Tongue (tissue), 2 donors: Measurements from ENCODE around the gene BDP1. TPM values are rescaled to one million over a fixed set of nuclear protein-coding genes. Genes with fewer than 3 reads are reported as not detected.
"Not testable (repeated sequence)": the region's sequence is repeated elsewhere in the genome, so short reads cannot be mapped to it uniquely, and the experiment has no call there.

ENCODE experiments used
- DNase-seq: peaks from one replicate; pipeline ENCODE4 v3.0.0-alpha.2; 2015
- total RNA-seq: library from RNA; depleted of rRNA; stranded (reverse); fragments of >200 nt; gene quantifications from one replicate; pipeline ENCODE4 v1.2.3, GENCODE V29; 2014

Gene BDP1, protein sequence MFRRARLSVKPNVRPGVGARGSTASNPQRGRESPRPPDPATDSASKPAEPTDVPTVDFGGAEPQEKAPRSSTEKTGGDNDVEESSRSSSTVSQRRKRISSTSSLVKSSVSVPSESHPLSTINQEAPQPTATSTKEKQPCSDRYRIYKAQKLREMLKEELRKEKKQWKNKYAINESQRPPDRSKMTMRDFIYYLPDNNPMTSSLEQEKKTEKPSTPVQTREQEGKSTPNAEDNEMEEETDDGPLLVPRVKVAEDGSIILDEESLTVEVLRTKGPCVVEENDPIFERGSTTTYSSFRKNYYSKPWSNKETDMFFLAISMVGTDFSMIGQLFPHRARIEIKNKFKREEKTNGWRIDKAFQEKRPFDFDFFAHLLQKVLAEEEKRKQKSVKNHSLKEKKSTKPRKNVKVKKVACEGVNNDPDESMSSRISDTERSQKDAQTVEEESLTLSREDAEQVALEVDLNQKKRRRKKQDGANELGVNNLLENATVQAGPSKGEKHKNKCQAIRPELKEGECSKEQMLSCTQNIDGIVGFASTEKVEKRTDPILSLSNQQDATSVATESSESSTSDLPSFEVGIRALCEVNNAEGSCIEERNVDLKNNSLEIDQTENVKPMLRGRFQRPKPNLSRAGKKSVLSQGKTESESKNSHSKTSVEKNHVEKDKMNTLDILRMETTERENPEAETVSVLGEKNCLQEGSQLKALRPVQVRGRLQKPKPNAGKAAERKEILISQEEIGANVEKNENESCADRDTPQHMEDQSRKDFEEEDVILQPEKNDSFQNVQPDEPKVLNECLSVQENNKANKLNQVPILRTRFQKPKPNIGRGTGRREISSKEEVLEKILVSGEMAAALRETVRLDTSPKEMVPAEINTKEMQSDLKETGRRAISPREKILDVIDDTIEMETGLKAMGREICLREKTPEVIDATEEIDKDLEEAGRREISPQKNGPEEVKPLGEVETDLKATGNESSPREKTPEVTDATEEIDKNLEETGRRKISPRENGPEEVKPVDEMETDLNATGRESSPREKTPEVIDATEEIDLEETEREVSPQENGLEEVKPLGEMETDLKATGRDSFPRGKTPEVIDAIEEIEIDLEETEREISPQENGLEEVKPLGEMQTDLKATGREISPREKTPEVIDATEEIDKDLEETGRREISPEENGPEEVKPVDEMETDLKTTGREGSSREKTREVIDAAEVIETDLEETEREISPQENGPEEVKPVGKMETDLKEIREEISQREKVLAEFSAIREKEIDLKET (N-terminal part only)
- total RNA-seq, result 49.5 TPM

- peak; percentile 99 for DNase-seq
Observed at GRCh38 chr5:71455427-71456361, at the start of gene BDP1. TSS of gene BDP1 (plus strand) at chr5:71455651. CDS start at chr5:71455878, 227 bp downstream.

- not testable (repeated sequence) for DNase-seq
Observed at GRCh38 chr5:71410088-71410487, 45.4 kb upstream of the BDP1 start.

DNA sequence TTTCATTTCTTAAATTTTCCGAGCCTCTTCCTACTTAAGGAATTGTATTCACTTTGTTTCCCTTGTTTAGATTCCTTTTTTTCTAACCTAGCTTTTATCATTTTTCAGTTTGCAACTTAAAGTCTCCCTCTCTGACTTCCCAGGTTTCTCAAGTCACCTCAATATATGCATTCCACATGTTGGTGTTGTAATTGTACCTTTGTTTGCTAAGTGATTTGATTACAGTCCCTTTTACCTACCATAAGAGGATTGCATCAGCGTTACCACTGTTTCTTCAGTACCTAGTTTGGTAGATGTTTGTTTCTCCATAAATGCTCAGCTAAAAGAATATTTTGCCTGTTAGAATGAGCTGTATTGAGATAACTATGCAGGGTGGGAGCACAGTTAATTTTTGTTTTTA lies 39.8 kb upstream of the BDP1 start:
- DNase-seq, result not testable (repeated sequence)

GRCh38 chr5:71418026-71418425 lies 37.4 kb upstream of the BDP1 start:
- not testable (repeated sequence) for DNase-seq

DNA sequence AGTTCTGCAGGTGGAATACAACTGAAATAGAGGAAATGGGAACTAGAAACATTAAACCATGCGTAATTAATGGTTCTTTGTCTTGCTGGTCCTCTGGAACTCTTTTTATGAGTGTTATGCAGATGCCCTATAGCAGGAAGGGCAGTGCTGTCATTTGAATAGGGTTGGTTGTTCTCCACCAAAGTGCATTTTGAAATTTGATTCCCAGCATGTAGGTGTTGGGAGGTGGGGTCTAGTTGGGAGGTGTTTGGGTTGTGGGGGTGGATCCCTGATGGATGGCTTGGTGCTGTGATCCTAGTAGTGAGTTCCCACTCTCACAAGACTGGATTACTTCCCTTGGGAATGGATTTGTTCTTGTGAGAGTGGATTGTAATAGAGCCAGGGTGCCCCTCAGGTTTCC lies 34.2 kb upstream of the BDP1 start:
- not testable (repeated sequence) for DNase-seq

- not testable (repeated sequence) for DNase-seq
Observed at GRCh38 chr5:71423896-71424295, 31.6 kb upstream of the BDP1 start.

DNA sequence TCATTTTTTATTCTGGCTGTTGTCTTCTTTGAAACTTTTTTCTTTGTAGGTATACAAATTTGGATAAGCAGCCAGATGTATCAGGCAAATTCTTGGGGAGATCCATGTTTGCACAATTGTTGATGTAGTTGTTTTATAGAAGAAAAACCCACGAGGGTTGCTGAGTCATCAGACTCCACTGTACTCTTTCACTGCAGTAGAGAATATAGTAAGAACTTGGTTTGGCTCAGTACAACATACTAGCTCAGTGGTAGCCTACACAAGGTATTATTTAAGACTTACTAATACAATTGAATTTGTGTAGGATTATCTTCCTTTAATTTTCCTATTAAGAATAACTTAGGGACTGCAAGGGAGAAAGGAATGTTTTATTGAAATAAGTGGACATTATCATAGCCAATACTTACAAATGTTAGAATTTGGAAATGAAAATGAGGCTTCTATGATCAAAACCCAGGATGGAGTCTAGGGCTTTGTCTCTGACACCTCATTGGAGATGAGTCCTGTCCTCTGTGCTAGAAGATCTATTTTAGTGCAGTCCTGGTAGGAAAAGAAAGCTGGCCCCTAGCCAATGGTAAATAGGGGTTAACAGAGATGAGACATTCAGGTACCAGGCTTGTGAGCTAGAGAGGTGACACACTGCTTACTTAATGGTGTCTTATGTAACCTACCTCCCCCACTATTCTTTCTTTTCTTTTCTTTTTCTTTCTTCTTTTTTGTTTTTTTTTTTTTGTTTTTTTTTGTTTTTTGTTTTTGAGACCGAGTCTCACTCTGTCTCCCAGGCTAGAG lies 28.6 kb upstream of the BDP1 start:
- not testable (repeated sequence) for DNase-seq

DNA sequence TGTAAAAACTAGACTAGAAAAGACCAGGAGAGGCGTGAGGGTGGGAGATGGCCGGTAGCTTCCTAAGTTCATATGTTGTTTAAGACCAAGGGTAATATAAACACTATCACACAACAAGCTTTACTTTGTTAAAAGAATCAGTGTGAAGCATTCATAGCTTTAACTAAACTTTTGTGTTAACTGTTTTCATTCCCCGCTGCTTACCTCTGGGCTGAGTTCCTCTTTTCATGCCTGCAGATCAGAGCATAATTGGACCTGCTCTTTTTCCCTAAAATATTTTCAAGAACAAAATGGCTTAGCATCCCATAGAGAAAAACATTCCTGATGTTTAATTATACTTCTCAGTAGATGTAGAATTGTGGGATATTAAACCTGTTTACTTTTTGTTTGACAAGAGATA lies 23.0 kb upstream of the BDP1 start:
- not testable (repeated sequence) for DNase-seq

DNA sequence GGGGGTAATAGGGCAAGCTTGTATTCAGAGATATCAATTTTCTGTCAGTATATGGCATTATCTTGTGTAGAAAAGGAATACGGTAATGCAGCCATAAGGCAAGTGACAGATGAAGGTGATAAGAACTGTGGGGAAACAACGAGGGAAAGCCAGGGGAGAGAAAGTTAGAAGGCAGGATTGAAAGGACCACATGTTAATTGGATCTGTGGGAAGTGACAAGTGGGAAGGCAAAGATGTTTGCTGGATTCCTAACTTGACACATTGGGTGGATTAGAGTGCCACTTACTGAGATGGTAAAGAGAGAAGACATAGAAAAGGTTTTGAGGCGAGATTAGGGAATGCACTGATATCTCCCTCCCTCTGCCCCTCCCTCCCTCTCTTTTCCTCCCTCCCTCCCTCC lies 20.6 kb upstream of the BDP1 start:
- DNase-seq, result not testable (repeated sequence)

- not testable (repeated sequence) for DNase-seq
Observed at GRCh38 chr5:71441564-71441963, 13.9 kb upstream of the BDP1 start.

GRCh38 chr5:71443891-71444290 lies 11.6 kb upstream of the BDP1 start:
- DNase-seq, result not testable (repeated sequence)

DNA sequence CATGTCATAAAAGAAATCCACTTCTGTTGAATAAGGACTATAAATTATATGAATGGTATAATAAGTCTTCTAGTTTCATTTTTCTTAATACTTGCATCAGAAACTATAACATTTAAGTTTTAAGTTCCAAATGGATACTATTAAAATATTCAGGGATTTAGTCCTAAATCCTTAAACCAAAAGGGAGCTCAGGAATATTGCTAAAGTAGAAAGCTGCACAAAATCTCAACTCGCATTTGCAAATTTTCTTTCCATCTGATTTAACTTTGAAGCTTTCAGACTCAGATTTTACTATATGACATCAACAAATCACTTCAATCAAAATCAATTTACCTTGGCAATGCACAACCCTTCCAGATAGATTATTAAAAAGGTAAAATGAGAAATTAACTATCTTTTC lies 10.4 kb upstream of the BDP1 start:
- DNase-seq, result not testable (repeated sequence)

- not testable (repeated sequence) for DNase-seq
Observed at GRCh38 chr5:71445523-71446152, 9.8 kb upstream of the BDP1 start.

DNA sequence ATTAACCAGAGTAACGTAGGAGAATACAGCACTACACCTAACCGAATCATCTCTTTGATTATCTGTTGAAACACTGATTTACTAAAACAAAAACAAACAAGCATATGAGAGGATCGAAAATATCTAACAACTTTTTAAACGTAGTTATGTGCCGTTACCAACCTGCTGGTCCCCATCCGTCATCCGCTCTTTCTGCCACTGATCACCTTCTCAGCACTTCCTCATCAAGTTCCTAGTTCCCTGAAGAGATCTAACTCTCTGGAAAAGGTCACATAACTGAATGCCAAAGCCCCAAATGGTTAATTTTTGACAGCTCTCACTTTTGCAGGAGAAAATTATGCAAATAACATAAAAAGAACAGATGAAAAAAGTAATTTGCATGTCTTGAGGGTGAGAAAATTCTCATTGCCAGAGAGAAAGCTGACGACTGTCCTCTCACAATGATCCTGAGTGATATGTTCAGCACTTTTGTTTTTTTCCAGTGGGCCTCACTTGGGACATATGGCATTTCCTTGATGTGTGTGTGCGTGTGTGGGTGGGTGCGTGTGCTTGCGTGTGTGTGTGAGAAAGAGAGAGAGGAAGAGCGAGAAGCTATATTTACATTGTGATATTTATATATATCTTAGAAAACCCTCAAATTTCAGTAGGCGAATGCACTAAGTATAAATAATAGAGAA lies 8.8 kb upstream of the BDP1 start:
- not testable (repeated sequence) for DNase-seq

DNA sequence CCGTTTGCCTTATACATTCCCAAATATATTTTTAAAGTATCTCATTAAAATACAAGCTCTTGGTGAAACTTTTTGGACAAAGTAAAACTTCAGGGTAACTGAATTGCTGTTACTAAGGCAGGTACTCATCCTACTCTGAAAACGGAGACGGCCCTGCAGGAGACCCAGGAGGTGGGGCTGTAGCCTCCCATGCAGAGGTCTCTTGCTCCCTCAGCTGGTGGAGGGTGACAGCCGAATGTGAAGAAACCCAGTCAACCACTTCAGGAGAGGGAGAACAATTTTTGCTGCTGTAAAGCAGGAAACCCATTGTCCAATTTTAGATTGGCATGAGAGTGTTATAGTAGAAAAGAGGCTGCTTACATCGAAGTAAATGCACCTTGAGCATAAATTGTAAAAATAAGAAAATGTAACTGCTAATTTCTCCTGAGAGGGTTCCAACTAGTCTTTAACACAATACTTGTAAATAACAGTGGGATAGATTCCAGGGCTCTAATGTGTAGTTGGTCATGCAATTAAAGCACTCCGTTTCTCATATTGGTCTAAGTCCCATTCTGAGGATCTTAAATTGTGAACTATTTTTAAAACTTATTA lies 8.1 kb upstream of the BDP1 start:
- peak; percentile 38 for DNase-seq

GRCh38 chr5:71452876-71453275 lies 2.6 kb upstream of the BDP1 start:
- DNase-seq, result no peak

GRCh38 chr5:71454913-71455312 lies 538 bp upstream of the BDP1 start:
- no peak for DNase-seq

GRCh38 chr5:71456362-71456743 lies 902 bp downstream of the BDP1 start:
- no peak for DNase-seq

DNA sequence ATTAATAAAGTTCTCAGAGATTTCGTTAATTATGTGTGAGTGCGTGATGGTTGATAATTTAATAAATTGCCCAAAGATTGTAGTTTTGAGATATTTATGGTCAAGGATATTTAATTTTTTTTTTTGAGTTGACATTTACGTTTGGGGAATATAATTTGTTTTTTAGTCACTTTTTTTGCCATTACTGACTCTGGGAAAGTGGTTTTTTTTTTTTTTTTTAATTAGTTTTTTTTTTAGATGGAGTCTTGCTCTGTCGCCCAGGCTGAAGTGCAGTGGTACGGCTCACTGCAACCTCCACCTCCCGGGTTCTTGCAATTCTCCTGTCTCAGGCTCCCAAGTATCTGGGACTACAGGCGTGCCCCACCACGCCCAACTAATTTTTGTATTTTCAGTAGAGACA lies 1.7 kb downstream of the BDP1 start:
- no peak for DNase-seq
